22Rv1 (cell line): ENCODE measurements around the gene CRIP2.

Experiments
- H3K27ac ChIP-seq: fragments of 450-650 bp; 2 replicates; pipeline ENCODE4 v1.5.1; 2017
- ZFX ChIP-seq: fragments of 450-650 bp; IDR thresholded peaks from 2 replicates; pipeline ENCODE4 v1.6.1; 2017; ENCODE audit warnings: antibody characterized with exemption, borderline replicate concordance
- TF ChIP-seq, protein P1 (sequence below): fragments of 450-650 bp; IDR thresholded peaks from 2 replicates; pipeline ENCODE4 v1.5.1; 2017; ENCODE audit warnings: mild to moderate bottlenecking

Gene CRIP2

DNA sequence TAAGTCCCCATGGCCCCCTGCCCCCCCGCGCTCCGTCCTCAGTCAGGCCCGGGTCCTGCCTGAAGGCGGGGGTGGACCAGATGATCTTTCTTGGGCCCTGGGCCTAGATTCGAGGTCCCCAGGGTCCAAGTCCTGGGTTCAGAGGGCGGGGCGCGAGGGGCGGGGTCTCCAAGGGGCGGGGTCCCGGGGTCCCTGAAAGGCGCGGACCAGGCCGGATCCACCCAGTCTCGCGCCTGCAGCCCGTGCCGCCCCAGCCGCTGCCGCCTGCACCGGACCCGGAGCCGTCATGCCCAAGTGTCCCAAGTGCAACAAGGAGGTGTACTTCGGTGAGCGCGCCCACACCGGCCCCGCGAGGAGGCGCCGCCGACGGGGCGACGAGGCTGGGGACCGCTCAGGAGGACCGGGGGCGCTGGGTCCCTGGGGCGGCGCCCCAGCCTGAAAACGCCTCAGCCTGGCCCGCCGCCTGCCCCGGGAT, 12.4 kb downstream of the CRIP2 start:
- H3K27ac ChIP-seq: peak overlapping the region; percentile 100

DNA sequence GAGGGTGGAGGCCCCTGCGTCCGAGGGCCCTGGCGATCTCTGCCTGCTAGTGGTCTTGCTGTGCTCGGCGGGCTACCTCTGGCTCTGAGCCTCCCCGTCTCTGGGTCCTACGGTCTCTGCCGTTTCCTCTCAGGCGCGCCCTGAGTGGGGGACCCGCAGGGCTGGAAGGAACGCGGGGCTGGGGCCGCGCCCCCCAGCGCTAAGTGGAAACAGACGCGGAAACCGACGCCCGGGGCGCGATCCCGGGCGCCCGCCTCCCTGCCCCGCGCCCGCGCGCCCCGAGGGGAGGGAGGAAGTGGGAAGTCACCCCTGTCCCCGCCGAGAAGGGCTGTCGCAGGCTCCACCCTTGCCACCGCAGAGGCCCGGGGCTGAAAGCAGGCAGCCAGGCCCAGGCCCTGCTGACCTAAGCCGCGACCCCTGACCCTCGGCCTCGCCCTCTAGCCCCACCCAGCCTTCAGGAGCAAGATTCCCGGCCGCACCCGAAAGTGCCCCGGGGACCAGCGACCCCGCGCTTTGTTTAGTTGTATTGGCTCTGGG, 12.9 kb downstream of the CRIP2 start:
- peak overlapping the region; percentile 100 for H3K27ac ChIP-seq
- TF ChIP-seq, protein P1, sequence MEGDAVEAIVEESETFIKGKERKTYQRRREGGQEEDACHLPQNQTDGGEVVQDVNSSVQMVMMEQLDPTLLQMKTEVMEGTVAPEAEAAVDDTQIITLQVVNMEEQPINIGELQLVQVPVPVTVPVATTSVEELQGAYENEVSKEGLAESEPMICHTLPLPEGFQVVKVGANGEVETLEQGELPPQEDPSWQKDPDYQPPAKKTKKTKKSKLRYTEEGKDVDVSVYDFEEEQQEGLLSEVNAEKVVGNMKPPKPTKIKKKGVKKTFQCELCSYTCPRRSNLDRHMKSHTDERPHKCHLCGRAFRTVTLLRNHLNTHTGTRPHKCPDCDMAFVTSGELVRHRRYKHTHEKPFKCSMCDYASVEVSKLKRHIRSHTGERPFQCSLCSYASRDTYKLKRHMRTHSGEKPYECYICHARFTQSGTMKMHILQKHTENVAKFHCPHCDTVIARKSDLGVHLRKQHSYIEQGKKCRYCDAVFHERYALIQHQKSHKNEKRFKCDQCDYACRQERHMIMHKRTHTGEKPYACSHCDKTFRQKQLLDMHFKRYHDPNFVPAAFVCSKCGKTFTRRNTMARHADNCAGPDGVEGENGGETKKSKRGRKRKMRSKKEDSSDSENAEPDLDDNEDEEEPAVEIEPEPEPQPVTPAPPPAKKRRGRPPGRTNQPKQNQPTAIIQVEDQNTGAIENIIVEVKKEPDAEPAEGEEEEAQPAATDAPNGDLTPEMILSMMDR: no peak
- no peak for TF ChIP-seq ZFX

More for the DNA sequence above, 12.4 kb downstream of the CRIP2 start:
- no peak for TF ChIP-seq ZFX
- TF ChIP-seq, protein P1: no peak

DNA sequence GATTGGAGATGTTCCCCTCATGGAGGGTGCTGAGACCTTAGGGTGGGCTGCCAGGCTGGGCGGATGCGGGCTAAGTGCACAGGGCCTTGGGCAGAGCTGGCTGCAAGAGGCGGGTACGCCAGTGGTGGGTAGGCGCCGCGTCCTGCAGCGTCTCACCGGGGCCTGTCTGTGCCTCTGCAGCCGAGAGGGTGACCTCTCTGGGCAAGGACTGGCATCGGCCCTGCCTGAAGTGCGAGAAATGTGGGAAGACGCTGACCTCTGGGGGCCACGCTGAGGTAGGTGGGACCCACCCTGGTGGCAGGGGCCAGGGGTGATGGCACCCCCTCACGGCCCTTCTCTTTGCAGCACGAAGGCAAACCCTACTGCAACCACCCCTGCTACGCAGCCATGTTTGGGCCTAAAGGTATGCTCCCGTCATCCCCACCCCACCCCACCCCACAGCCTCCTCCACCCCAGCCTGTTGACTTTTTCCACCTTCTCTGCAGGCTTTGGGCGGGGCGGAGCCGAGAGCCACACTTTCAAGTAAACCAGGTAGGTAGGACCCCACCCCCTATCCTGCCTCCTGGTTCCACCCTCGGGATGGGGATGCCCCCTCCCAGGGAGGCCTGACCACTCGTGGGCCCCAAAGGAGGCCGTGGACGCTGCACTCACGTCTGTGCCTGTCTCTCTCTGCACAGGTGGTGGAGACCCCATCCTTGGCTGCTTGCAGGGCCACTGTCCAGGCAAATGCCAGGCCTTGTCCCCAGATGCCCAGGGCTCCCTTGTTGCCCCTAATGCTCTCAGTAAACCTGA, 13.6 kb downstream of the CRIP2 start:
- TF ChIP-seq ZFX: no peak
- TF ChIP-seq, protein P1: no peak
- H3K27ac ChIP-seq: peak overlapping the region; percentile 100

DNA sequence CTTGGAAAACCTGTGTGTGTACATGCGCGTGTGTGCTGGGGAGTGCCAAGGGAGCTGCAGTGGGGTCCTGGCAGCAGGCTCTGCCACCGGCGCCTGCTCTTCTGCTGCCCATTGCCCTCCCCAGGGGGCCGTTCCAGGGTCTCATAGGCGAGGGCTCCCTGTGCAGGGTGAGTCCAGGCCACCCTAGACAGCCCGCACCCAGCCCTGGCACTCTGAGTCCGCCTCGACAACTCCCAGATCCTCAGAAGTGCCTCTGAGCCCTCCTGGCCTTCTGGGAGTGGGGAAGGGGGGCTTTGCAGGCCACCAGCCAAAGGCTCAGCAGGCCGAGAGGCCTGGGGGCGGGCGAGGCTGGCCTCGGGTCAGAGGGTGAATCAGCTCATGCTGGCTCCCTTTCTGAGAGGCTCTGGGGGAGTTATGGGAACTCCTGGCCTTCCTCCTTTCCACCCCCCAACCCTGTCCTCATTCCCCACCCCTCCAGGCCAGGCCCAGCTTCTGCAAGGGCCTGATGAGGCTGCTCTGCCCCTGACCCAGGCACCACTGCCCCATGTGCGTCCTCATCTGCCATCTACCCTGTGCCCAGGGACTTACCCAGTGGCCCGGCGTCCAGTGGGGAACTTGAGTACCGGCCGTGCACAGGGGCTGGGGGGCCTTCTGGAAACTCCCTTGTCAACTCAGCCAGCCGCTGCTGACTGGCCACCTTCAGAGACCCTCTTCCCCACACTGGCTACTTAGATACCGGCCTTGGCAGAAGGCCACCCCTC, 14.3 kb downstream of the CRIP2 start:
- H3K27ac ChIP-seq: peak overlapping the region; percentile 100
- TF ChIP-seq, protein P1: no peak
- no peak for TF ChIP-seq ZFX

DNA sequence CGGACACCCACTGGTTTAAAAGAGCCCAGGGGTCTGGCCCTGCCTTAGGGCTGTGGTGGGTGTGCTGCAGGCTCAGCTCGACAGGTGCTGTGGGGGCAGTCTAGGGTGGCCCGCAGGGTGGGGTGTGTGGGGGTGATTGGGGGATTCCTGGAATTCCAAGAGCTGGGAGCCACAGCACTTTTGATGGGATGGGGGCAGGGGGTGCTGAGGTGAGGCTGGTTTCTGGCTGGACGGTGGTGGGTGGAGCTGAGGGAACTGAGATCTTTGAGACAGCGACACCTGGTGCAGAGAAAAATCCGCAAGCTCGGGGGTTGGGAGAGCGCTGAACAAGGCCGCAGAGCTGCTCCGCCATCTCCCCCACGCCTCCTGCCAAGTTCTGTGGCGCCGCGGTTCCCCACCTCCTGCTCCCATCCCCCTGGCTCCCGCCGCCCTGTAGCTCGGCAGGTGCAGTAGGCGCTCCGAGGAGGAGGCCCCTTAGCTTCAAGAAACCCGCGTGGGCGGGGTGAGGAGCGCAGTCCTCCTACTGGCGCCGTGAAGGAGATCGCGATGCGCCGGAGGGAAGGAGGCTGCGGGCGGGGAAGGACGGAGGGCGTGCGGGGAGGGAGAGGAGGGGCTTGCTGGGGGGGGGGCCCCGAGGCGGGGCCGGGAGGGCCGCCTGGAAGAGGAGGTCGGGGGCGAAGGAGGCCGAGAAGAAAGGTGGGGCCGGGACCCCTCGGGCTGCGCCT, 15.1 kb downstream of the CRIP2 start:
- H3K27ac ChIP-seq: peak overlapping the region; percentile 100
- TF ChIP-seq, protein P1: peak; percentile 56
- TF ChIP-seq ZFX: no peak

DNA sequence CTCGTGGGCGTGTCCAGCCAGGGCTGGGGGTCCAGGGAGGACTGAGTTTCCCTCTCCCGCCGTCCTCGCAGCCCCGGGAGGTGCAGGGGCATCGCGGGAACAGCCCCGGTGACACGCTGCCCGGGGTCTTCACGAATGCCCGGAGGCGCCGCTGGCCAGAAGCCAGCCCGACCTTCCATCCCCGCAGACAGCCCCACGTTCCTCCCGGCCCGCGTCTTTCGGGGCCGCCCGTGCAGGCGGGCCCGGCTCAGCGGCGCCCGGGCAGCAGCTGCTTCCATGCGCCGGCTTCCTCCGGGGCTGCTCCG, 15.6 kb downstream of the CRIP2 start:
- no peak for TF ChIP-seq ZFX
- TF ChIP-seq, protein P1: no peak
- H3K27ac ChIP-seq: peak overlapping the region; percentile 100
